T-helper 1 cell treated with Interleukin-12 subunit alpha and Interleukin-12 subunit beta and Interleukin-4 antibody, amounts not matched to agents 30 μg/mL and 1 μg/mL, for 36 hours (primary cell): ENCODE data around the gene SIGLEC1.

ENCODE experiments used
- H3K27ac Mint-ChIP-seq: one replicate; pipeline ENCODE4 v1.8.0; 2021; ENCODE audit warnings: mild to moderate bottlenecking, mixed read lengths
- H3K27me3 Mint-ChIP-seq: one replicate; pipeline ENCODE4 v1.8.0; 2021; ENCODE audit warnings: low read depth, mixed read lengths
- H3K36me3 Mint-ChIP-seq: one replicate; pipeline ENCODE4 v1.8.0; 2021; ENCODE audit warnings: low read depth, mixed read lengths
- H3K4me1 Mint-ChIP-seq: one replicate; pipeline ENCODE4 v1.8.0; 2021; ENCODE audit warnings: low read depth, mixed read lengths
- H3K4me3 Mint-ChIP-seq: one replicate; pipeline ENCODE4 v1.8.0; 2021; ENCODE audit warnings: mild to moderate bottlenecking, moderate library complexity, mixed read lengths
- H3K9me3 Mint-ChIP-seq: one replicate; pipeline ENCODE4 v1.8.0; 2021; ENCODE audit warnings: mixed read lengths

Gene SIGLEC1

GRCh38 chr20:3749689-3750531, 37.5 kb upstream of the SIGLEC1 start:
- no peaks in the 10 kb centered on the region for H3K36me3 Mint-ChIP-seq
- H3K9me3 Mint-ChIP-seq = no peaks in the 10 kb centered on the region
- no peak overlapping the region for H3K27ac Mint-ChIP-seq
- peaks cover 3% of the 10 kb centered on the region for H3K4me1 Mint-ChIP-seq
- no peak overlapping the region for H3K4me3 Mint-ChIP-seq
- no peaks in the 10 kb centered on the region for H3K27me3 Mint-ChIP-seq

- Mint-ChIP-seq H3K4me1 (peaks cover 9% of the 10 kb centered on the region), H3K4me3 (no peak overlapping the region), H3K9me3 (no peaks in the 10 kb centered on the region), H3K36me3 (no peaks in the 10 kb centered on the region), H3K27ac (no peak overlapping the region), H3K27me3 (peaks cover 7% of the 10 kb centered on the region)
Measured at GRCh38 chr20:3749087-3749688, 36.8 kb upstream of the SIGLEC1 start.

GRCh38 chr20:3748073-3748472, 35.7 kb upstream of the SIGLEC1 start:
- Mint-ChIP-seq H3K27me3 (peaks cover 8% of the 10 kb centered on the region), H3K4me1 (peaks cover 9% of the 10 kb centered on the region)

DNA sequence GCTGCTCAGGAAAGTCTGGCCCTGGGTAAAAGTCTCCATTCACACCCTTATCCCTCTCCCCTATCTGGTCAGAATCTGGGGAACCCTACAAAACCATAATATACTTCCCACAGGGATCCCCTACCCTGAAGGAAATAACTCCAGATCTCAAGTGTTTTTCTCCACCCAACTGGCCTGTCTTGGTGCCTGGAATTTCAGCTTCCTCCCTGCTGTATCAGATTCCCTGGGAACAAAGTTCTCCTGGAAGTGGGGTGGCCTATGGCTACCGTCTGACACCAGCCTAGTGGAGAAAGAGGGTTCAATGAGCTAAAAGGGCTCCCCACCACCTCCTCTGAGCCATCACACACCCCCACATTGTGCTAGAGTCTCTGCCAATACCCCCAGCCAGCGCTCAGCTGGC, 35.1 kb upstream of the SIGLEC1 start:
- no peak overlapping the region for H3K4me3 Mint-ChIP-seq

More at GRCh38 chr20:3748073-3748472, 35.7 kb upstream of the SIGLEC1 start:
- Mint-ChIP-seq H3K36me3 (no peaks in the 10 kb centered on the region), H3K27ac (no peak overlapping the region), H3K4me3 (no peak overlapping the region), H3K9me3 (no peaks in the 10 kb centered on the region)

GRCh38 chr20:3745686-3746173, 33.3 kb upstream of the SIGLEC1 start:
- no peaks in the 10 kb centered on the region for H3K9me3 Mint-ChIP-seq
- H3K27me3 Mint-ChIP-seq = peaks cover 8% of the 10 kb centered on the region
- peaks cover 7% of the 10 kb centered on the region for H3K4me1 Mint-ChIP-seq
- no peak overlapping the region for H3K27ac Mint-ChIP-seq
- no peak overlapping the region for H3K4me3 Mint-ChIP-seq
- H3K36me3 Mint-ChIP-seq = no peaks in the 10 kb centered on the region

More for the DNA sequence above, 35.1 kb upstream of the SIGLEC1 start:
- H3K27me3 Mint-ChIP-seq = peaks cover 8% of the 10 kb centered on the region
- H3K4me1 Mint-ChIP-seq = peaks cover 9% of the 10 kb centered on the region
- no peak overlapping the region for H3K27ac Mint-ChIP-seq
- no peaks in the 10 kb centered on the region for H3K9me3 Mint-ChIP-seq
- H3K36me3 Mint-ChIP-seq = no peaks in the 10 kb centered on the region

DNA sequence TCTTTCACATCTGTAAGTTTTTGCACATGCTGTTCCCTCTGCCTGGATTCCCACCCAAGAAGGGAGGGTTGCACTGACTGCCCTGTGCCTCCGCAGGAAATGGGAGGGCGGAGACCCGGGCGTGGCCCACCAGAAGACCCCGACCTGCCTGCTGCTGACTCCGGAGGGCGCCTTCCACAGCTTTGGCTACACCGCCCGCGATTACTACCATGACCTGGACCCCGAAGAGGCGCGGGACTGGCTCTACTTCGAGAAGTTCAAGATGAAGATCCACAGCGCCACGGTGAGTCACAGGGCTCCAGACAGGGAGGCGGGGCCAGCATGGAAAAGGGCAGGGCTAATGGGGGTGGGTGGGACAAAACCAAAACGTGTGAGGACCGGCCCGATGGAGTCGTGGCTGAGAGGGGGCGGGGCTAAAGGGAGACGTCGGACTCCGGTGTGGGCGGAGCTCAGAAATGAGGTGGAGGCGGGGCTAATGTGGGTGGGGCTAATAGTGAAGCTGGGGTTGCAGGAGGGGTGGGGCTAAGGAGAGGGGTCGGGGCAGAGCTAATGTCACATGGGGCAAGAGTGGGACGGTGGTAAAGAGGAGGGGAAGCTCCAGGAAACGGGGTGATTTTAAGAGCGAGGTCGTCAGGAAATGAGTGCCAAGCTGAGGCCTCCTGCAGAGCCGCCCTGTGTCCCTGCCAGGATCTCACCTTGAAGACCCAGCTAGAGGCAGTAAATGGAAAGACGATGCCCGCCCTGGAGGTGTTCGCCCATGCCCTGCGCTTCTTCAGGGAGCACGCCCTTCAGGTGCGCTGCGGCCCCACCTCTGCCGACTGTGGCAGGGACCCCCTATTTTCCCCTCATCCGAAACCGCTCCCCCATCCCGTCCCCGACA, 32.6 kb upstream of the SIGLEC1 start:
- Mint-ChIP-seq H3K36me3 (no peaks in the 10 kb centered on the region), H3K9me3 (no peaks in the 10 kb centered on the region), H3K27ac (no peak overlapping the region), H3K4me3 (peak overlapping the region; percentile 65), H3K4me1 (peaks cover 7% of the 10 kb centered on the region), H3K27me3 (peaks cover 8% of the 10 kb centered on the region)

- Mint-ChIP-seq H3K36me3 (no peaks in the 10 kb centered on the region), H3K4me1 (peaks cover 7% of the 10 kb centered on the region), H3K9me3 (no peaks in the 10 kb centered on the region), H3K4me3 (no peak overlapping the region), H3K27ac (no peak overlapping the region), H3K27me3 (peaks cover 8% of the 10 kb centered on the region)
Measured at GRCh38 chr20:3744037-3744436, 31.6 kb upstream of the SIGLEC1 start.

GRCh38 chr20:3743251-3743650, 30.9 kb upstream of the SIGLEC1 start:
- H3K36me3 Mint-ChIP-seq = no peaks in the 10 kb centered on the region
- no peak overlapping the region for H3K4me3 Mint-ChIP-seq
- no peak overlapping the region for H3K27ac Mint-ChIP-seq
- peaks cover 9% of the 10 kb centered on the region for H3K27me3 Mint-ChIP-seq
- no peaks in the 10 kb centered on the region for H3K9me3 Mint-ChIP-seq
- H3K4me1 Mint-ChIP-seq = peaks cover 7% of the 10 kb centered on the region

DNA sequence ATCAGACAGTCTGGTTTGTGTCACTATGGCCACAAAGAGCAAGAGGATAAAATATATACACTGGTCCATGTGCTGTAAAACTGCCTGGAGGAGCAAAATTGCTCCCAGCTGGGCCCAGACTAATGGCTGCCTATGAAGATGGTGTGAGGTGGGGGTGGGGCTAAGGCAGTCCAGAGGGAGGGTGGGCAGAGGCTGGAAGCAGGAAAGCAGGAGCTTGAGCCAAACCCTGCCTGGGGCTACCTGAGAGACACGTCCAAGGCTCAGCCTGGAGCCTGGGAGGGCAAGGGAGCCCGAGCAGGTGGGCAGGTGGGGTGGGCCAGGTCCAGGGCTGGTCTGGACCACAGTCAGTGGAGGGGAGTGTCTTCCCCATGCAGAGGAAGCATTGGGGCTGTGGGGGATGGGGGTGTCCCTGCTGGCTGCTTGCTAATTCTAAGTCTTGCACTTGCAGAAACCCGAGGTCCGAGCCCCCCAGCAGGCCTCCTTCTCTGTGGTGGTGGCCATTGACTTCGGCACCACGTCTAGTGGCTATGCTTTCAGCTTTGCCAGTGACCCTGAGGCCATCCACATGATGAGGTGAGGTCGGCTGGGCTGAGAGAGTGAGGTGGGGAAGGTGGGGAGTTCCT, 29.5 kb upstream of the SIGLEC1 start:
- peaks cover 7% of the 10 kb centered on the region for H3K4me1 Mint-ChIP-seq
- H3K4me3 Mint-ChIP-seq = no peak overlapping the region
- no peaks in the 10 kb centered on the region for H3K36me3 Mint-ChIP-seq
- H3K27me3 Mint-ChIP-seq = peaks cover 16% of the 10 kb centered on the region
- H3K27ac Mint-ChIP-seq = no peak overlapping the region
- H3K9me3 Mint-ChIP-seq = no peaks in the 10 kb centered on the region

GRCh38 chr20:3740615-3741301, 28.4 kb upstream of the SIGLEC1 start:
- no peaks in the 10 kb centered on the region for H3K9me3 Mint-ChIP-seq
- no peaks in the 10 kb centered on the region for H3K36me3 Mint-ChIP-seq
- peaks cover 7% of the 10 kb centered on the region for H3K4me1 Mint-ChIP-seq
- no peak overlapping the region for H3K27ac Mint-ChIP-seq
- H3K27me3 Mint-ChIP-seq = peaks cover 22% of the 10 kb centered on the region
- H3K4me3 Mint-ChIP-seq = no peak overlapping the region

DNA sequence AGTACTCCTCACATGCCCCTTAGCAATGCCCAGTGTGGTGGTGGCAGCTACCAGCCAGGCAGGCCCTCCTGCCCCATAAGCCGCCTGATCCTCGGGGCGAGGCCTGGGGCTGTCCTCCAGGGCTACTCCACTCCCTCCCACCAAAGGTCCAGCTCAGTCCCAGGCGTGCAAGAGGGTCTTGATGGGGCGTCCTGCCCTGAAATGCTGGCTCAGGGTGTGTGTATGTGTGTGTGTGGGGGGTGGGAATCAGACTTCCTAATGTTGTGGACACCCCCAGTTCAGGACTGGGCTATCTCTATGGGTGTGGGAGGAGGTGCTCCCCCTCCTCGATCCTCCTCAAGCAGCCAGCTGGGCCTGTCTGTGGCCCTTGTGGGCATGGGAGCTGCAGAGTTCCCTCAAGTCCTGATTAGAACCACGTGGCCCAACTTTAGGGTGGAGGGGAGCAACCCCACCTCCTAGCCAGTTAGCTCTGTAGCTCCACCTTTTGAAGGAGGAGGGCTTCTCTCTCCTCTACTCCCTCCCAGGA, 27.6 kb upstream of the SIGLEC1 start:
- Mint-ChIP-seq H3K27me3 (peaks cover 27% of the 10 kb centered on the region), H3K36me3 (no peaks in the 10 kb centered on the region), H3K4me1 (peaks cover 5% of the 10 kb centered on the region), H3K27ac (no peak overlapping the region), H3K9me3 (no peaks in the 10 kb centered on the region), H3K4me3 (no peak overlapping the region)

DNA sequence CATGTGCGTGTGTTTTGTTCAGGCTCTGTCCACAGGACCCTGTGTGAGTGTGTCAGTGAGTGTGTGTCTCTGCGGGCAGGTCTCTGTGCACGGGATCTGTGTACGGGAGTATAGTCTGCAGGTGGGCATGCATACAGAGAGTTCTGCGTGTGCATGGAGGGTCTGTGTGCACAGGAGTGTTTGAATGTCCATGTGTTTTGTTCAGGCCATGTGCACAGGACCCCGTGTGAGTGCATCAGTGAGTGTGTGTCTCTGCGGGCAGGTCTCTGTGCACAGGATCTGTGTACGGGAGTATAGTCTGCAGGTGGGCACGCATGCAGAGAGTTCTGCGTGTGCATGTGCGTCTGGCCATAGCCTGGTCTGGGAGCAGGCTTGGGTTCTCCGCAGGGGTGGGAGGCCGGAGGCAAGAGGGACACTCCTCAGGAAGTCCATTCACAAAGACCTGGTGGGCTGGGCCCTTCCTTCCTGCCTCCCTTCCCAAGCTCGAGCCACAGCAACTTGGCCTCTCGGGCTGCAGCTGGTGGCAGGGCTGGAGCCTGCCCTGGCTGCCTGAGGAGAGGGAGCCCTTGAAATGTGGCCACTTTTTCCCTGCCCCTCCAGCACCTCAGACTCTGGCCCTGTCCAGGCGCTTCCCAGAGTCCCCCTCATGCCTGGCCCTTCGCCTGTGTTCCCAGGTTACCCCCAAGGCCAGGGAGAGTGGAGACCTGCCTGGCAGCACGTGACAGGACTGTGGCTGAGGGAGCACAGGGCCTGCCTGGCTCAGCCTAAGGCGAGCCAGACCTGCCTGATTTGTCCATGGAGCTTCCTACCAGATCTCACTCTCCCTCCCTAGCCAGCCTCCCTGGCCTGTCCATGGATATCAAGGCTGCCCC, 26.9 kb upstream of the SIGLEC1 start:
- H3K27me3 Mint-ChIP-seq = peaks cover 25% of the 10 kb centered on the region

More for the DNA sequence above, 26.9 kb upstream of the SIGLEC1 start:
- Mint-ChIP-seq H3K9me3 (no peaks in the 10 kb centered on the region), H3K4me3 (no peak overlapping the region), H3K36me3 (no peaks in the 10 kb centered on the region), H3K27ac (no peak overlapping the region), H3K4me1 (no peaks in the 10 kb centered on the region)
